ENCODE results near the gene SLC43A2.

Gene SLC43A2

GRCh38 chr17:1604831-1605528, 23.7 kb downstream of the SLC43A2 start:
- ChIA-PET POLR2A (no interaction called here), CTCF (no interaction called here)
- Histone ChIP-seq H3K4me3 (ENCODE audit: low read depth, low read length) (no peak overlapping the region), H3K36me3 (ENCODE audit: control insufficient read depth in 2 of 2, insufficient read depth in 1 of 2, low read length in 2 of 2) (no peaks in the 10 kb centered on the region), H3K4me1 (ENCODE audit: control insufficient read depth, insufficient read depth, low read length) (no peaks in the 10 kb centered on the region), H3K9me3 (ENCODE audit: control insufficient read depth, insufficient read depth, low read depth, low read length) (no peaks in the 10 kb centered on the region), H3K27ac (ENCODE audit: extremely low read depth, low read depth, low read length) (no peak overlapping the region)
- TF ChIP-seq ZFP3 (tag by site-specific recombination; IDR thresholded peaks at IDR 0.05; ENCODE audit: low read depth) (no peak), ZNF830 (tag by site-specific recombination; IDR thresholded peaks at IDR 0.05; ENCODE audit: low read depth) (no peak), ZSCAN30 (tag by site-specific recombination; IDR thresholded peaks at IDR 0.05) (no peak)

DNA sequence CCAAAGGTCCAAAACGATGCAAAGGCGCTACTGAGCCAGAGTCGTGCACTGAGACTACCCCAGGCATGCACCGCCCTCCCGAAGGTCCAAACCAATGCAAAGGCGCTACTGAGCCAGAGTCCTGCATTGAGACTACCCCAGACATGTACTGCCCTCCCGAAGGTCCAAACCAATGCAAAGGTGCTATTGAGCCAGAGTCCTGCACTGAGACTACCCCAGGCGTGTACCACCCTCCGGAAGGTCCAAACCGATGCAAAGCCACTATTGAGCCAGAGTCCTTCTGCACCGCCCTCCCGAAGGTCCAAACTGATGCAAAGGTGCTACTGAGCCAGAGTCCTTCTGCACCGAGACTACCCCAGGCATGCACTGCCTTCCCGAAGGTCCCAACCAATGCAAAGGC, 27.1 kb downstream of the SLC43A2 start:
- CTCF ChIA-PET = no interaction called here
- H3K4me1 ChIP-seq (ENCODE audit: control insufficient read depth, insufficient read depth, low read length) = no peaks in the 10 kb centered on the region
- H3K4me3 ChIP-seq (ENCODE audit: low read depth, low read length) = no peak overlapping the region
- TF ChIP-seq OSR2 (tag by site-specific recombination; IDR thresholded peaks at IDR 0.05) (no peak), ZSCAN23 (tag by site-specific recombination; IDR thresholded peaks at IDR 0.05) (no peak), TRIM28 (IDR thresholded peaks at IDR 0.05; ENCODE audit: borderline replicate concordance, low read length) (peak; percentile 42; the same call in 1 of the 2 replicates), ZNF426 (tag by site-specific recombination; IDR thresholded peaks at IDR 0.05) (no peak), ZNF112 (tag by site-specific recombination; IDR thresholded peaks at IDR 0.05) (no peak), SETDB1 (IDR thresholded peaks at IDR 0.05; ENCODE audit: insufficient read length, low read length) (peak; percentile 96)
- TF ChIP-seq, protein P1, sequence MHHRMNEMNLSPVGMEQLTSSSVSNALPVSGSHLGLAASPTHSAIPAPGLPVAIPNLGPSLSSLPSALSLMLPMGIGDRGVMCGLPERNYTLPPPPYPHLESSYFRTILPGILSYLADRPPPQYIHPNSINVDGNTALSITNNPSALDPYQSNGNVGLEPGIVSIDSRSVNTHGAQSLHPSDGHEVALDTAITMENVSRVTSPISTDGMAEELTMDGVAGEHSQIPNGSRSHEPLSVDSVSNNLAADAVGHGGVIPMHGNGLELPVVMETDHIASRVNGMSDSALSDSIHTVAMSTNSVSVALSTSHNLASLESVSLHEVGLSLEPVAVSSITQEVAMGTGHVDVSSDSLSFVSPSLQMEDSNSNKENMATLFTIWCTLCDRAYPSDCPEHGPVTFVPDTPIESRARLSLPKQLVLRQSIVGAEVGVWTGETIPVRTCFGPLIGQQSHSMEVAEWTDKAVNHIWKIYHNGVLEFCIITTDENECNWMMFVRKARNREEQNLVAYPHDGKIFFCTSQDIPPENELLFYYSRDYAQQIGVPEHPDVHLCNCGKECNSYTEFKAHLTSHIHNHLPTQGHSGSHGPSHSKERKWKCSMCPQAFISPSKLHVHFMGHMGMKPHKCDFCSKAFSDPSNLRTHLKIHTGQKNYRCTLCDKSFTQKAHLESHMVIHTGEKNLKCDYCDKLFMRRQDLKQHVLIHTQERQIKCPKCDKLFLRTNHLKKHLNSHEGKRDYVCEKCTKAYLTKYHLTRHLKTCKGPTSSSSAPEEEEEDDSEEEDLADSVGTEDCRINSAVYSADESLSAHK (tag by site-specific recombination; IDR thresholded peaks at IDR 0.05) = no peak
- H3K27ac ChIP-seq (ENCODE audit: extremely low read depth, low read depth, low read length) = no peak overlapping the region
- no peaks in the 10 kb centered on the region for H3K36me3 ChIP-seq (ENCODE audit: control insufficient read depth in 2 of 2, insufficient read depth in 1 of 2, low read length in 2 of 2)
- H3K9me3 ChIP-seq (ENCODE audit: control insufficient read depth, insufficient read depth, low read depth, low read length) = no peaks in the 10 kb centered on the region
- POLR2A ChIA-PET = no interaction called here

DNA sequence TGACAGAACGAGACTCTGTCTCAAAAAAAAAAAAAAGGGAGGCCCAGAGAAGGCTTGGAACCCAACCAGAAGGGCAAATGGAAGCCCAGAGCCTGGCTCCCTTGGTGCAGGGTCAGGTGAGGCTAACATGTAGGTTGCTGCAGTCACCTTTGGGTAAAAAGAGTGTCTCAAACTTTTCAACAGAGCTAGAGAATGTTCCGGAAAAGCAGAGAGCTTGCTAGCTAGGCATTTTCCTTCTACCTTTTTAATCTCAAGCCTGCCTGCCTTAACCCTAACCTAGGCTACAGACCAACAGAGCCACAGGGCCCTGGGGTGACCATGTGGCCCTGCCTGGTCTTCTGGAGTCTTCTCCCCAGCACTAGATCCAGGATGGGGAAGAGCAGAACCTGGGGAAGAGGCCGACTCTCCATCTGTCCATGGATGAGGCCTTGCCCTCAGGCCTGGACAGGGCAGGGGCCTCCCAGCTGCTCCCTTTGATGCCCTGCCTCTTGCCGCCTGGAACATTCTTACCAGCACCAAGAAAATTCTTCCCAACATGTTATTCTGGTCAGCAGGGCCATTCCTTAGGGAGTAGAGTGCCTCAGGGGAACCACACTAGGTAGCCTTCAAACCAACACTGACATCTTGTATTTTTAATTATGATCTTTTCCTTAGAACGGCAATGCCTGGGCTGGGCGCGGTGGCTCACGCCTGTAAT, 30.1 kb downstream of the SLC43A2 start:
- POLR2A ChIA-PET = interaction anchor here (0.6 kb wide), 1 partner anchor 29 kb away, joined by 7 read pairs; no protein-coding TSS in a partner anchor
- TF ChIP-seq ZNF473 (tag by site-specific recombination; IDR thresholded peaks at IDR 0.05) (no peak), ZNF184 (tag by site-specific recombination; IDR thresholded peaks at IDR 0.05) (no peak), ZSCAN30 (tag by site-specific recombination; IDR thresholded peaks at IDR 0.05) (no peak), PRDM10 (tag by site-specific recombination; IDR thresholded peaks at IDR 0.05) (no peak), SP2 (tag by site-specific recombination; IDR thresholded peaks at IDR 0.05) (no peak), ZNF354C (tag by site-specific recombination; IDR thresholded peaks at IDR 0.05; ENCODE audit: borderline replicate concordance, low read depth) (no peak), ZIC2 (tag by site-specific recombination; IDR thresholded peaks at IDR 0.05) (no peak), ZNF324 (tag by site-specific recombination; IDR thresholded peaks at IDR 0.05) (no peak), ZNF112 (tag by site-specific recombination; IDR thresholded peaks at IDR 0.05) (no peak), ZNF701 (tag by site-specific recombination; IDR thresholded peaks at IDR 0.05) (no peak), ZNF521 (tag by site-specific recombination; IDR thresholded peaks at IDR 0.05) (no peak), ZNF529 (tag by site-specific recombination; IDR thresholded peaks at IDR 0.05; ENCODE audit: insufficient replicate concordance) (no peak), ZNF555 (tag by site-specific recombination; conservative IDR thresholded peaks at IDR 0.05) (no peak), ZNF23 (tag by site-specific recombination; IDR thresholded peaks at IDR 0.05; ENCODE audit: borderline replicate concordance) (no peak), ZNF660 (tag by site-specific recombination; IDR thresholded peaks at IDR 0.05) (no peak)
- TF ChIP-seq, protein P2, sequence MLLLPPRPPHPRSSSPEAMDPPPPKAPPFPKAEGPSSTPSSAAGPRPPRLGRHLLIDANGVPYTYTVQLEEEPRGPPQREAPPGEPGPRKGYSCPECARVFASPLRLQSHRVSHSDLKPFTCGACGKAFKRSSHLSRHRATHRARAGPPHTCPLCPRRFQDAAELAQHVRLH (tag by site-specific recombination; IDR thresholded peaks at IDR 0.05) = no peak

More for the DNA sequence above, 30.1 kb downstream of the SLC43A2 start:
- CTCF ChIA-PET = interaction anchor here (0.7 kb wide), 1 partner anchor 24 kb away, joined by 3 read pairs; no protein-coding TSS in a partner anchor
- H3K27ac ChIP-seq (ENCODE audit: extremely low read depth, low read depth, low read length) = no peak overlapping the region
- H3K36me3 ChIP-seq (ENCODE audit: control insufficient read depth in 2 of 2, insufficient read depth in 1 of 2, low read length in 2 of 2) = no peaks in the 10 kb centered on the region
- no peaks in the 10 kb centered on the region for H3K4me1 ChIP-seq (ENCODE audit: control insufficient read depth, insufficient read depth, low read length)
- H3K9me3 ChIP-seq (ENCODE audit: control insufficient read depth, insufficient read depth, low read depth, low read length) = no peaks in the 10 kb centered on the region
- H3K4me3 ChIP-seq (ENCODE audit: low read depth, low read length) = no peak overlapping the region
